T-helper 22 cell (primary cell): ENCODE data around the gene BCL6.

ENCODE experiments used
- DNase-seq: peaks from one replicate; pipeline ENCODE4 v3.0.0-alpha.2; 2020; ENCODE audit warnings: low read depth

BCL6 gene

GRCh38 chr3:187745201-187746058 lies at the start of gene BCL6:
TSS of gene BCL6 (minus strand) at chr3:187745468. CDS start at chr3:187733693, 11,775 bp downstream.
- peak; percentile 74 for DNase-seq

GRCh38 chr3:187794731-187795130 lies 49.5 kb upstream of the BCL6 start:
- no peak for DNase-seq

- DNase-seq = no peak
These were observed 48.4 kb upstream of the BCL6 start for GRCh38 chr3:187793618-187794017.

GRCh38 chr3:187792521-187792920 lies 47.3 kb upstream of the BCL6 start:
- no peak for DNase-seq

- DNase-seq = no peak
These were observed 44.6 kb upstream of the BCL6 start for GRCh38 chr3:187789872-187790271.

- no peak for DNase-seq
These were observed 44.0 kb upstream of the BCL6 start for GRCh38 chr3:187788984-187789857.

DNA sequence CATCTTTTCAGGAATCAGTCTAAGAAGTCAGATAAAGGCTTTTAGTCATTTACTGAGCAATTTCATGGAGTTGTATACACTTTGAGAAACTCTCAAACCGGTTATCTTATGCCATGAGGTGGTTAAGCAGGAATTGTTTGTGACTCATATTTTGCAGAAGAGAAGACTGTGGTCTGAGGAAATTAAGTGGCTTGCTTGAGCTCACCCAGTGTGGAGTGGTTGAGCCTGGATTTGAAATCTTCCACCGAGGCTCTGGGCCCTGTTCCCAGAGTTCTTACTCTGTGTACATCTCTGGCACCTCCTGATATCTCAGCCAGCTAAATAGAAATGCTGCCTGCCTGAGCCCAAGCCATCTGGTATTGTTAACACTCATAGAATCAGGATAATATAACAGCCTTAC lies 37.8 kb upstream of the BCL6 start:
- no peak for DNase-seq

DNA sequence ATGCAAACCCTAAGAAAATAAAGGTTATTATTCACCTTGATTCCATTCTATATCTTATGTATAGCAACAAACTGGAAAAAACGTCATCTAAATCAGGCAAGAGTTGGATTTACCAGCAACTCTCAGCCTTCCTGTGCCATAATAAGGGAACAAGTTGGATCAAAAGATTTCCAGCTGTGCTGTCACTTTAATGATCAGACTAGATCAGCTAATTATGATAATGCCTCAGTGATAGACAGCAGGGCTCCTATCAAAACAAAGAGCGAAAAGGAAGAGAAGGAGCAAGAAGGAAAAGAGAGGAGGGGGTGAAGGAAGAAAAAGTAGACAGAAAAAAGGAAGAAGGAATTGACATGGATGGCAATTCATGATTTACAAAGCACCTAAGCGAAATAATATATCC lies 36.7 kb upstream of the BCL6 start:
- no peak for DNase-seq

GRCh38 chr3:187781001-187781400 lies 35.7 kb upstream of the BCL6 start:
- no peak for DNase-seq

DNA sequence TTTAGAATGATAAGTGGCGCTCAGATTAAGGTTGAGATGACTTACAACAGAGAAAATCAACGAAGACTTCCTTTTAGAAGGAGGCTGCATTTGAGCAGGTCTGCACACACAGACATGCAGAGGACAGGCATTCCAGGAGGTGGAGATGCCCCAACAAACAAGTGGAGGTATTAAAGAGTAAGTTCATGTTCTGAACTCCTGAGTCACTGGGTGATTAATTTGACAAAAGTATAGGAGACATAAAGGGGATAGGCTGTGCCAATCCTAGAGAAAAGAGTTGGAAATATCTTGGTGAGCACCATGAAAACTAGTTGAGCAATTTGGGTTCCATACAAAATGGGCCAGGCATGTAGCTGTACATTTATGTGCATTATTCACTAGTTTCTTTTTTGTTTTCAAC lies 33.5 kb upstream of the BCL6 start:
- no peak for DNase-seq

DNA sequence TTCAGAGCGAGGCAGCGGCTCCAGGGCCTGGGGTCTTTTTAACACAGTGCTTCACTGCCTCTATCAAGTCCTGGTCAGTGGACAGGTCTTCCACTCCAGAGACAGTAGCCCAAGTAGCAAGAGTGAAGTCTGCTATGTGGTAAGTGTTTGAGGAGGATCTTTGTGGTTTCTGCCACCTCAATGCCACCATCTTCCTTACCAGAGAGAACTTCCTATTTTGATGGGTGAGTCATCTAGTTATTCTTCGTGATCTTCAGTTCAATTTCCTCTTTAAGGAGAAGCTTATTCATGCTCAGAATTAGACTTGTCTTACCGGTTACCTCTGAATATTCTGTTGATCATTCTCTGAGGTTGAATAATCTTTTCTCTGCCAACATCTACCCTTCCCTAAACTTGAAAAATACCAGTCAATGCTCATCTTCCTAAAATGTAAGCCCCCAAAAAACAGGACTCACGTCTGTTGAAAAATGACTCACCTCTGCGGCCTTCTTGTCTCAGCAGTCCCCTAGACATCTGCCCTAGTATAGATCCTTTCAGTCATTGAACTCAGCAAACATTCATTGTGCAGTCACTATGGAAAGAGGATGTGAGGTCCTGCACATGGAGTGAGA lies 32.2 kb upstream of the BCL6 start:
- DNase-seq = peak; percentile 28

DNA sequence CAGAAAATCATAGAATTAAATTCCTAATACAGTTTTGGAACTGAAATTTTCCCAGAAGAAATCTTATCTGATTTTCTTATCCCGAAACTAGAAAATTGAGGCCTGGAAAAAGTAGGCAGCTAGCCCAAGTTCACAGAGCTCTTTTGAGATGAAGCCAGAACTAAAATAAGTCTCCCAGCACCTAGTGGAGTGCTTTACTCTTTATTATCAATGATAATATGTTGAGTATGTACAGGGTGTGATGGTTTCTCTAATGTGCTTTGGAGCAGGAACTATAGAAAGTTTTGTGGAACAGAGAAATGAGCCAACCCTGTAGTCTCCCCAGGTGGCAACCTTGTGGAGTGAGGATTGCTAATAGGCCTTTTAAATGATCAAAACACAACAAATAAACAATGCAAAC lies 30.3 kb upstream of the BCL6 start:
- DNase-seq = no peak

- no peak for DNase-seq
These were observed 29.0 kb upstream of the BCL6 start for GRCh38 chr3:187774185-187774789.

DNA sequence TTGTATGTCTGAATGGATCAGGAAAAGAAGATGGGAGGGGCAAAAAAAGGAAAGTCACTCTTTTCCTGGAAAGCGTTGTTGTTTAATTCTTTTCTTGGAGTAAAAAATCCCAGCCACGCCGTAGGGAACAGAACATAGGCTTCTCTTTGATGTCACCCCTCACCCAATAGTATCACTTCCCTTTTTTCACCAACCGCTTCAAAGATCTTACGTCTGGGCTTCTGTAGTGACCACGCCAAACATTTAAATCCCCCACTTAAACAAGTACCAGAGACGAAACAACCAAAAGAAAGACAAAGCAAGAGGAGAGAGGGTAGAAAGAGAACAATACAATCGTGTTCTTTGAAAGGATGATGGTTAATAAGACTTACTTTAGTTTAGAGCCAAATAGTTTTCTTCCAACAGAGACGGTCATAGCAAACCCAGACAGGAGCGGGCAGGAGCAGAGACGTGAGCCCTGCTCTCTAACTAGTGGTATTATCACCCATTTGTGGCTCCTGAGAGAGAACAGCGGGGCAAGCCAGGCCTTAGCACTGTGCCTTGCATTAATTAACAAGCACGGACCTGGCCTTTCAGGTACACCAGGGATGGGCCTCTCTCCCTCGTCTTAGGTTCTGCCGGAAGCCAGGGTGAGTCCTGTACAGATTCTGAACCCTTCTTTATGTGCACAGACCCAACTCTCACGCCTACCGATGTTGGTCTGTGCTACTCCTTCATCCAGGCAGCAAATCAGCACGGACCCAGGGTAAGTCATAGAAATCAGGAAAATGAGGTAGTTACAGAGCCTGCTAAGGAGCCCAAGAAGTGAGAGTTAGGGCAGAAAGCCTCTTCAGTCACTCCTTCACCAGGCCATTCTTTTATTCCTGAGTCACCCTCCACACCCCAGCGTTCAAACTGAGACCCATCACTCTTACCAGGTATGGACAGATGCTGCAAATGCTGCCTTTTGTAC lies 28.2 kb upstream of the BCL6 start:
- DNase-seq = no peak

DNA sequence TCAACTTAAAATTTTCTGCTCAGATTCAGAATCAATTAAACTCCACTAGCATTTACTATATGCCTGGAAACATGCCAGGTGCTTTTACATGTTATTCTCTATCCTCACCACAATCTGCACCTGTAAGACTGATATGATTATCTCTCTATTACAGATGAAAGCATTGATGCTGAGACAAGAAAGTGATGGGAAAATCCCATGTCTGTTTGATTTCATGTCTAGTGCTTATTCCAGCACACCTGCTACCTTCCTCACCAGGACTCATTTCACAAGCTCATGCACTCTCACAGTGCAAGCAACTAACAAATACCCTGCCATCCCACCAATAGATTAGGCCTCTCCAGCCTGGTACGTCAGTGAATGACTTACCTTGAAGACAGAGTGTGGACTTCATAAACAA lies 25.0 kb upstream of the BCL6 start:
- DNase-seq = peak; percentile 19

DNA sequence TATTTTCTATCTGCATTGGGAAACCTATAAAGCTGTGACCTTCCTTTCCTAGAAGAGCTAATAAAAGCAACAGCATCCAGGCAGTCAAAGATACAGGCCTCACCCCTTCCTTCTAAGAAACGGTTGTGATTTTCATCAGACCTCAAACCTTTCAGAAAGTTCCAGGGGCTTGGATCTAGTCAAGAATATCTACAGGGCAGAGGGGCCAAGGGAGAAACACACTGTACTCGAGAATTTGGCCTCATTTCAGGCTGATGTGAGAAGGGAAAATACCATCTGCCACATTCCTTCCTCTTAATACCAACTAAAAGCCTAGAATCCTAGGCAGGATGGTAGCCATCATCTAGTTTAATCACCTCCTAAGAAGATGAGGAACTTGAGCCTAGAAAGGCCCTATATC lies 24.5 kb upstream of the BCL6 start:
- no peak for DNase-seq

DNA sequence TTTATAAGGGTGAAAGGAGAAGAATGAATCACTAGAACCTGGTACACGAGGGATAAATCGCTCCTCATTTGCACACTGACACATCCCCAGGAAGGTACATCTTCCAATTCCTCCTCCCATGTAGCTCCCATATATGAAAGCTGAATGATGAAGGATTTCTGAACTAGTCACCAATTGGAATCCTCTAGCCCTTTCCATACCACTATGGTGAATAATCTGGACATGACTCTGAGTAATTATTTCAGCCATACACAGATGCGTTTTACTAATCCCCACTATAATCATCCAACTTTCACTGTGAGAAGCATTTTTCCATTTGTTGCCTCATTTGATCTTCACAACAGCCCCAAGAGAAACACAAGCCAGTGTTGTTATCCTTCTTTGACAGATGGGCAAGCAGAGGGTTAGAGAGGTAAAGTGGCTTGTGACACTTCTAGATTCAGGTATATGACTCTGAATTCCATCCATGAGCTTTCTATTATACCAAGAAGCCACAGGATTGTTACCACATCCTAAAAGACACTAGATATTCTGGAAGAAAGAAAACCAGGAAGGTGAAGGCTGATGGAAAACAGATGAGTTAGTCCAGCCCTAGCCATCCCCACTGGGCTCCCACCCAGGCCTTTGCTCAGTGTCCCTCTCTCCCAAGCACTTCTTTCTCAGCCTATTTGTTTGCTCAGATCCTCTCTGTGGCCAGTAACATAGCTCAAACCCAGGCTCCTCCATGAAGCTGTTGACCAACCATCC lies 22.2 kb upstream of the BCL6 start:
- DNase-seq = no peak

DNA sequence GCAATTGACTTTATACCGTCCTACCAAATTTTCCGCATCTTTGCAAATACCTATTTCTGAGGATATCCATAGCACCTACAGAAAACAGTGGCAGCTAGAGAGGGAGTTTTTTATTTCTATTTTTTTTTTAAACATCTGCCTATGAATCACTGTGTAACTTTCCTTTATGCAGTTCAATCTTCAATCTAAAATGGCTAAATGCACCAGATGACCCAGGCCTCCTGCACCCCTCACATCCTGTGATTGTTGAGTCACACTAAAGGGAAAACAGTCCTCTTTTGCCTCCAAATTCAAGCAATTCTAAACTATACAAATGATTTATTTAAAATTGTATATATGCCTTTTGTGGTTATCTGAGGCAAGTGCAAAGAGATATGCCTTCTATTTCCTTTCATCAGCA lies 20.1 kb upstream of the BCL6 start:
- DNase-seq = no peak

GRCh38 chr3:187763850-187764648 lies 18.8 kb upstream of the BCL6 start:
- no peak for DNase-seq

- no peak for DNase-seq
These were observed 17.5 kb upstream of the BCL6 start for GRCh38 chr3:187762792-187763191.
